HK-2 (cell line): ENCODE data around the gene PTMA.
A peak's percentile ranks its signal among the peaks of the same experiment; 100 is the strongest.
"Not testable (repeated sequence)": the region's sequence is repeated elsewhere in the genome, so short reads cannot be mapped to it uniquely, and the experiment has no call there.

Source experiments
- DNase-seq: peaks from one replicate; pipeline ENCODE4 v3.0.0-alpha.2; 2018; ENCODE audit not compliant: unreplicated experiment

PTMA gene

GRCh38 chr2:231716666-231717280 lies 8.4 kb downstream of the PTMA start:
- DNase-seq: no peak

- DNase-seq: peak; percentile 67
These were observed 9.2 kb downstream of the PTMA start for GRCh38 chr2:231717281-231718171.

- no peak for DNase-seq
These were observed 10.5 kb downstream of the PTMA start for GRCh38 chr2:231718799-231719198.

GRCh38 chr2:231720292-231720986 lies 12.1 kb downstream of the PTMA start:
- DNase-seq: no peak

GRCh38 chr2:231720987-231721966 lies 13.0 kb downstream of the PTMA start:
- no peak for DNase-seq

- no peak for DNase-seq
These were observed 14.5 kb downstream of the PTMA start for GRCh38 chr2:231722721-231723307.

GRCh38 chr2:231725476-231725875 lies 17.2 kb downstream of the PTMA start:
- no peak for DNase-seq

- no peak for DNase-seq
These were observed 18.0 kb downstream of the PTMA start for GRCh38 chr2:231726276-231726675.

- DNase-seq: no peak
These were observed 19.3 kb downstream of the PTMA start for GRCh38 chr2:231727621-231728020.

GRCh38 chr2:231732604-231733003 lies 24.3 kb downstream of the PTMA start:
- no peak for DNase-seq

GRCh38 chr2:231737761-231738160 lies 29.4 kb downstream of the PTMA start:
- no peak for DNase-seq

GRCh38 chr2:231743376-231744116 lies 35.2 kb downstream of the PTMA start:
- DNase-seq: no peak

- no peak for DNase-seq
These were observed 37.1 kb downstream of the PTMA start for GRCh38 chr2:231745303-231746038.

GRCh38 chr2:231748153-231748896 lies 40.0 kb downstream of the PTMA start:
- not testable (repeated sequence) for DNase-seq

GRCh38 chr2:231749016-231749415 lies 40.7 kb downstream of the PTMA start:
- DNase-seq: not testable (repeated sequence)

GRCh38 chr2:231751042-231751815 lies 42.9 kb downstream of the PTMA start:
- DNase-seq: no peak

GRCh38 chr2:231752061-231752460 lies 43.7 kb downstream of the PTMA start:
- no peak for DNase-seq

- DNase-seq: no peak
These were observed 53.4 kb downstream of the PTMA start for GRCh38 chr2:231761735-231762134.
